IMR-90 (cell line): ENCODE results near the gene SPPL2B.

Source experiments
- CTCF ChIP-seq: conservative IDR thresholded peaks from 2 replicates; pipeline ENCODE4 v1.5.1; 2012; ENCODE audit warnings: mild to moderate bottlenecking, low read depth, low read length, improper control_type of control experiment
- MAZ ChIP-seq: IDR thresholded peaks from 2 replicates; pipeline ENCODE4 v1.6.1; 2012; ENCODE audit warnings: low read depth, mild to moderate bottlenecking, low read length, improper control_type of control experiment, moderate library complexity, borderline replicate concordance
- MXI1 ChIP-seq: IDR thresholded peaks from 2 replicates; pipeline ENCODE4 v1.6.1; 2012; ENCODE audit warnings: low read depth, mild to moderate bottlenecking, low read length, moderate library complexity, borderline replicate concordance
- NFE2L2 ChIP-seq: fragments of 150-350 bp; IDR thresholded peaks from 2 replicates; pipeline ENCODE4 v1.6.1; 2016; ENCODE audit warnings: low read depth, mild to moderate bottlenecking, low read length
- POLR2A ChIP-seq: IDR thresholded peaks from 2 replicates; pipeline ENCODE4 v1.6.1; 2012; ENCODE audit warnings: mild to moderate bottlenecking, low read depth, low read length

GRCh38 chr19:2282062-2282861, 46.2 kb upstream of the SPPL2B start, which contains the start of gene PEAK3:
- no peak for TF ChIP-seq POLR2A
- TF ChIP-seq CTCF = no peak
- no peak; the same call in 1 of the 2 replicates for TF ChIP-seq MAZ
- no peak for TF ChIP-seq MXI1
- no peak for TF ChIP-seq NFE2L2
